GM13977 (cell line): Measurements from ENCODE around the gene TSPYL1.

Experiments used
- DNase-seq: peaks from one replicate; pipeline ENCODE4 v3.0.0; 2012; ENCODE audit warnings: low spot score
- in situ Hi-C: fragments of 300-500 bp; cut with MboI; formaldehyde crosslinking; loops from one replicate; pipeline ENCODE4 v1.12.0; 2022; ENCODE audit warnings: low sequenced_read_pairs, low pct_unique_long_range_greater_than_20kb, mixed read lengths, inconsistent platforms; ENCODE audit not compliant: unreplicated experiment
- TF ChIP-seq, protein P1 (sequence below): IDR thresholded peaks from 2 replicates; pipeline ENCODE4 v1.5.1; 2012; ENCODE audit warnings: mild to moderate bottlenecking, control low read depth; ENCODE audit not compliant: insufficient read depth; ENCODE audit errors: extremely low read depth, missing control alignments

The TSPYL1 gene

DNA sequence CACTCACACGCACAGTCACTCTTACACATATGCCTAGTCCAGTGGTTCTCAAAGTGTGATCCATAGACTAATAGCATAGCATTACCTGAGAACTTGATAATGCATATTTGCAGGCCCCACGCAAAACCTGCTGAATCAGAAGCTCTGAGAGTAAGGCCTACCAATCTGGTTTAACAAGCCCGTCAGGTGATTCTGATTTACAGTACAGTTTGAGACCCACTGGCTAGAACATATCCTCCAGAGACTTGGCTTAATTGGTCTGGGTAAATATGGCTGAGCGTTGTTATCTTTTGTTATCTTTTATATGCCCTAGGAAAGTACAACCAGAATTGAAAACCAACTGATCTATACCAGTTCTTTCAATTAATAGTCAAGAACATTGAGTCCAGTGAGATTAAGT lies 35.4 kb downstream of the TSPYL1 start:
- in situ Hi-C loops, result no loop called here
- TF ChIP-seq, protein P1, sequence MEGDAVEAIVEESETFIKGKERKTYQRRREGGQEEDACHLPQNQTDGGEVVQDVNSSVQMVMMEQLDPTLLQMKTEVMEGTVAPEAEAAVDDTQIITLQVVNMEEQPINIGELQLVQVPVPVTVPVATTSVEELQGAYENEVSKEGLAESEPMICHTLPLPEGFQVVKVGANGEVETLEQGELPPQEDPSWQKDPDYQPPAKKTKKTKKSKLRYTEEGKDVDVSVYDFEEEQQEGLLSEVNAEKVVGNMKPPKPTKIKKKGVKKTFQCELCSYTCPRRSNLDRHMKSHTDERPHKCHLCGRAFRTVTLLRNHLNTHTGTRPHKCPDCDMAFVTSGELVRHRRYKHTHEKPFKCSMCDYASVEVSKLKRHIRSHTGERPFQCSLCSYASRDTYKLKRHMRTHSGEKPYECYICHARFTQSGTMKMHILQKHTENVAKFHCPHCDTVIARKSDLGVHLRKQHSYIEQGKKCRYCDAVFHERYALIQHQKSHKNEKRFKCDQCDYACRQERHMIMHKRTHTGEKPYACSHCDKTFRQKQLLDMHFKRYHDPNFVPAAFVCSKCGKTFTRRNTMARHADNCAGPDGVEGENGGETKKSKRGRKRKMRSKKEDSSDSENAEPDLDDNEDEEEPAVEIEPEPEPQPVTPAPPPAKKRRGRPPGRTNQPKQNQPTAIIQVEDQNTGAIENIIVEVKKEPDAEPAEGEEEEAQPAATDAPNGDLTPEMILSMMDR, result no peak
- no peak for DNase-seq

DNA sequence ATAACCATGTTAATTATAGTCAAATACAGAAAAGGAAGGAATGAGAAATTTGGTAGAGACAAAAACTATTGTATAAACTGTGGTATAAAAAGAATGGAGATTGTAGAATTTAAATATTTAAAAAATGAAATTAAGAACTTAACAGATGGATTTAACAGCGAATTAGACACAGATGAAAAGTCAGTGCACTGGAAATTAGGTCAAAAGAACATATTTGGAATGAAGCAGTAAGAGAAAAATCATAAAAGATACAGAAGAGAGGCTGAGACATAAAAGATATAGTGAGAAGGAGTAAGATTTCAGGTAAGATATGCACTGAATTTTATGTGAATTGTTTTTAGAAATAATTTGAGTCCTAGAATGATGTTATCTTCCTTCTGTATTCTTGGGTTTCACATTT lies 39.9 kb downstream of the TSPYL1 start:
- TF ChIP-seq, protein P1, result no peak
- in situ Hi-C loops, result no loop called here
- no peak for DNase-seq

DNA sequence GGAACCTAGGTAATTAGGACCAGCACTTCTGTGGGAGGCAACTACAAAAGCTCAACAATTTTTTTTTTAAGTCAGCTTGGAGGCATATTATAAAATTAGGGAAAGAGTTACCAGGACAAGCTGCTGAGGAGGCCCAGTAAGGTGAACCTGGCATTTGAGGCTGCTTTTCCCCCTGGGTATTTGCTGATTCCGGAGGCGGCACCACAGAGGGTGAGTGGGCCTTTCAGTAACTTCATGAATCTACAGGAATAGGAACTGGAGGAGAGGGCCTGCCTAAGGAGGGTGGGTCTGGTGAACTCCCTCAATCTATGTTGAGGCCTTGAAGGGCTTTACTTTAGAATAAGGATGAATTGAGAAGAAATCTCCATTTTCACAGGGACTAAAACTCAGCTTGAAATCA lies 40.5 kb downstream of the TSPYL1 start:
- in situ Hi-C loops, result no loop called here
- no peak for DNase-seq
- TF ChIP-seq, protein P1, result no peak

DNA sequence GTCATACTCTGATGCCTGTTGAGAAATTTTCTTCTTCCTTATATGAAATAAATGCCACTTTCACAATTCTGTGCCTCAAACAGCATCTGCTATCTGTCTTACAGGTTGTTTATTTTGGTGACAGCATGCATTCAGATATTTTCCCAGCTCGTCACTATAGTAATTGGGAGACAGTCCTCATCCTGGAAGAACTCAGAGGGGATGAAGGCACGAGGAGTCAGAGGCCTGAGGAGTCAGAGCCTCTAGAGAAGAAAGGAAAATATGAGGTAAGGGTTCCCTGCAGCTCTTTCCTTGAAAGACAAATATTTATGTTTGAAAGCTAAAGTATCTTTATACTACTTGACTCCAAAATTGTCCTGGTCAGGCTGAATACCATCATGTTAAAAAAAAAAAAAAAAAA lies 41.6 kb downstream of the TSPYL1 start:
- TF ChIP-seq, protein P1, result no peak
- no peak for DNase-seq
- in situ Hi-C loops, result no loop called here

DNA sequence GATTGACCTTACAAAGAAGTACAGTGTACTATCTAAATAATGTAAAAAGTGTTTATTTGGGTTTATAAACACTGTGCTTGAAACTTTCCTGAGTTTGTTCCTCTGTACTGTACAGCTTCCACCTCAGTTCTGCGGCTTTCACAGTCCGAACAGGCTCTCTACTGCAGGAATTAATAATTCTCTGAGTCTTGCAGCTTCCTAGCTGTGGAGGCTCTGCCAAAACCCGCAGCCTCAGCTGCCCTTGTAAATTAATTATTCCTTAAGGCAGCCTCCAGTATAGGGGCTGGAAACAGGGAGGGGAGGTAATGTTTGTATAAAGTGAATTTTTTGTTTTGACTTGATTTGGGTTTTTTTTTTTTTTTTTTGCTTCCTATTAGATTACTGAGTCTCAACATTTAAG lies 45.0 kb downstream of the TSPYL1 start:
- in situ Hi-C loops, result no loop called here
- no peak for DNase-seq
- TF ChIP-seq, protein P1, result no peak

DNA sequence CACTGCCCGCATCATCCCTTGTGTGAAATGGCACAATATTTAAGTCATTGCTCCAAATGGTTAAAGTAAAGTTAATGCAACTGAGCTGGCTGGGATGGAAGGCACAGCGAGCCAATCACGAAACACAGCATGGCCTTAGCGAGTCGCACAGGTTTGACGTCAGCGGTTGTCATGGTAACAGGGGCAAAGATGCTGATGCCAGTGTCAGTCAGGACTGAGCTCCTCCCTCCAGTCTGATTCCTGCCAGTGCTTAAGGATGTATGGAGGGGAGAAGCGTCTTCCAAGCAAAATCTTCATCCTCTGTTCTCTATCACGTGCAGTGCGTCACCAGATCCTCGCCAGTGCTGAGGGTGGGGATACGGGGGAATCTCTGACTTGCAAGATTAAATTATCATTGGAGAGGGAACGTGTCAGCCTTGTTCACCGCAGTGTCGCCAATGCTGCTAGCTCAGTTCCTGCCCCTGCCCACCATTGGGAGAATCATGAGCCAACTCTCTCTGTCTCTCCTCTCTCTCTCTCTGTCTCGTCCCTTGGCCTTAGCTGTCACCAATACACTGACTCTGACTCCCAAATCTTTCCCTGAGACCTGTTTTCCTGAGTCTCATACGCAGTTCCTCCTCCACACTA lies 50.3 kb downstream of the TSPYL1 start:
- DNase-seq, result no peak
- TF ChIP-seq, protein P1, result no peak
- in situ Hi-C loops, result no loop called here
